Breast epithelium (tissue), 4 donors: Measurements from ENCODE around the gene IMPG2. TPM values are rescaled to one million over a fixed set of nuclear protein-coding genes. Genes with fewer than 3 reads are reported as not detected.

Experiments used
- DNase-seq, 2 donors: peaks; one replicate each; pipeline ENCODE4 v3.0.0-alpha.2; 2019; ENCODE audit warnings: low spot score in 2 of 2
- H3K27ac ChIP-seq, 2 donors: fragments of 200-600 bp; sonication (generic) in 1 of 2; one replicate each; pipeline ENCODE4 v1.5.1; 2016 to 2019; ENCODE audit warnings: mild to moderate bottlenecking in 1 of 2
- H3K27me3 ChIP-seq, 2 donors: fragments of 200-600 bp; sonication (generic) in 1 of 2; one replicate each; pipeline versions ENCODE4 v1.5.1 to v1.6.0; 2017 to 2019; ENCODE audit warnings: control low read depth in 1 of 2, mild to moderate bottlenecking in 1 of 2
- H3K36me3 ChIP-seq: fragments of 200-600 bp; one replicate; pipeline ENCODE4 v1.5.1; 2019
- H3K4me1 ChIP-seq, 2 donors: fragments of 200-600 bp; sonication (generic); one replicate each; pipeline ENCODE4 v1.5.1; 2016 to 2019; ENCODE audit warnings: control low read depth in 1 of 2
- H3K4me3 ChIP-seq, 3 donors: fragments of 200-600 bp; sonication (generic); 1 replicate in 2 of 3; 2 replicates in 1 of 3; pipeline ENCODE4 v1.5.1; 2016 to 2019; ENCODE audit warnings: mild to moderate bottlenecking in 3 of 3, moderate library complexity in 2 of 3
- H3K9me3 ChIP-seq, 2 donors: fragments of 200-600 bp; sonication (generic) in 1 of 2; one replicate each; pipeline ENCODE4 v1.5.1; 2016 to 2019; ENCODE audit warnings: control low read depth in 1 of 2
- POLR2A ChIP-seq: fragments of 450-650 bp; IDR thresholded peaks from one replicate; pipeline ENCODE4 v1.6.1; 2016; ENCODE audit warnings: antibody characterized with exemption, mild to moderate bottlenecking, moderate library complexity
- POLR2AphosphoS5 ChIP-seq, 3 donors: sonication (generic); formaldehyde crosslinking; IDR thresholded peaks; one replicate each; pipeline ENCODE4 v1.6.1; 2017; ENCODE audit warnings: antibody characterized with exemption in 3 of 3
- intact Hi-C: fragments of 100-400 bp; cut with DNase I; formaldehyde crosslinking; loops from one replicate; pipeline ENCODE4 v1.15.1; 2023; ENCODE audit warnings: low total_unique reads
- total RNA-seq, 3 donors: library from RNA; depleted of rRNA; stranded (reverse); fragments of >200 nt; gene quantifications; one replicate each; pipeline ENCODE4 v1.1.0, GENCODE V29; 2016
- TF ChIP-seq, protein P1 (sequence below), 3 donors: fragments of 450-650 bp; IDR thresholded peaks; one replicate each; pipeline ENCODE4 v1.5.1; 2016 to 2017; ENCODE audit warnings: antibody characterized with exemption in 3 of 3, mild to moderate bottlenecking in 3 of 3, moderate library complexity in 3 of 3

The IMPG2 gene
- total RNA-seq, 3 donors from 2014 or later: 0.15 to 0.33 (median 0.32) TPM

GRCh38 chr3:101202640-101203039 is 117.7 kb downstream of the IMPG2 start:
- intact Hi-C loops: no loop called here
- Histone ChIP-seq H3K36me3 (no peaks in the 10 kb centered on the region), H3K27ac (peak overlapping the region; percentile 50 to 57), H3K27me3 (no peaks in the 10 kb centered on the region), H3K4me3 (no peak overlapping the region), H3K4me1 (no peaks in the 10 kb centered on the region), H3K9me3 (no peaks in the 10 kb centered on the region)
- TF ChIP-seq POLR2AphosphoS5 (IDR thresholded peaks at IDR 0.05): no peak
- no peak for TF ChIP-seq POLR2A
- TF ChIP-seq, protein P1, sequence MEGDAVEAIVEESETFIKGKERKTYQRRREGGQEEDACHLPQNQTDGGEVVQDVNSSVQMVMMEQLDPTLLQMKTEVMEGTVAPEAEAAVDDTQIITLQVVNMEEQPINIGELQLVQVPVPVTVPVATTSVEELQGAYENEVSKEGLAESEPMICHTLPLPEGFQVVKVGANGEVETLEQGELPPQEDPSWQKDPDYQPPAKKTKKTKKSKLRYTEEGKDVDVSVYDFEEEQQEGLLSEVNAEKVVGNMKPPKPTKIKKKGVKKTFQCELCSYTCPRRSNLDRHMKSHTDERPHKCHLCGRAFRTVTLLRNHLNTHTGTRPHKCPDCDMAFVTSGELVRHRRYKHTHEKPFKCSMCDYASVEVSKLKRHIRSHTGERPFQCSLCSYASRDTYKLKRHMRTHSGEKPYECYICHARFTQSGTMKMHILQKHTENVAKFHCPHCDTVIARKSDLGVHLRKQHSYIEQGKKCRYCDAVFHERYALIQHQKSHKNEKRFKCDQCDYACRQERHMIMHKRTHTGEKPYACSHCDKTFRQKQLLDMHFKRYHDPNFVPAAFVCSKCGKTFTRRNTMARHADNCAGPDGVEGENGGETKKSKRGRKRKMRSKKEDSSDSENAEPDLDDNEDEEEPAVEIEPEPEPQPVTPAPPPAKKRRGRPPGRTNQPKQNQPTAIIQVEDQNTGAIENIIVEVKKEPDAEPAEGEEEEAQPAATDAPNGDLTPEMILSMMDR (IDR thresholded peaks at IDR 0.05): no peak
- DNase-seq: no peak

DNA sequence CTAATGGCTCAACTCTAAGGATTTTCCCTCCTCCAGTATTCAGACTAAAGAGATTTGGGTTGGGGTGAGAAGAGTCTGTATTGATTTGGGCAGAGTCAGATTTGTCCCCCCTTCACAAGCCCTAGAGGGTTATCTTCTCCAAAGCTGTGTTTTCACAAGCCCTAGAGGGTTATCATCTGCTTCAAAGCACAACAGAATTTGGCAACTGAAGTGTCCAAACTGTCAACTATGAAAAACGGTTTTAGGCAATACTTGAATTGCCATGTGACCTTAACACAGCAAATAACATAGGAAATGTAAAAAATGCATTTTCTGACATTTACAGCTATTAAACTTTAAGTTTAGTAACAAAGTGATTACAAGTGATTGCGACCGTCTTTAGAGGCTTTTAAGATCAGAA is 119.9 kb downstream of the IMPG2 start:
- Histone ChIP-seq H3K4me1 (no peaks in the 10 kb centered on the region), H3K27me3 (no peaks in the 10 kb centered on the region), H3K36me3 (no peaks in the 10 kb centered on the region), H3K9me3 (no peaks in the 10 kb centered on the region), H3K4me3 (no peak overlapping the region), H3K27ac (no peak overlapping the region)
- intact Hi-C loops: no loop called here
- no peak for TF ChIP-seq POLR2AphosphoS5 (IDR thresholded peaks at IDR 0.05)
- no peak for TF ChIP-seq POLR2A
- TF ChIP-seq, protein P1 (IDR thresholded peaks at IDR 0.05): no peak
- no peak for DNase-seq

DNA sequence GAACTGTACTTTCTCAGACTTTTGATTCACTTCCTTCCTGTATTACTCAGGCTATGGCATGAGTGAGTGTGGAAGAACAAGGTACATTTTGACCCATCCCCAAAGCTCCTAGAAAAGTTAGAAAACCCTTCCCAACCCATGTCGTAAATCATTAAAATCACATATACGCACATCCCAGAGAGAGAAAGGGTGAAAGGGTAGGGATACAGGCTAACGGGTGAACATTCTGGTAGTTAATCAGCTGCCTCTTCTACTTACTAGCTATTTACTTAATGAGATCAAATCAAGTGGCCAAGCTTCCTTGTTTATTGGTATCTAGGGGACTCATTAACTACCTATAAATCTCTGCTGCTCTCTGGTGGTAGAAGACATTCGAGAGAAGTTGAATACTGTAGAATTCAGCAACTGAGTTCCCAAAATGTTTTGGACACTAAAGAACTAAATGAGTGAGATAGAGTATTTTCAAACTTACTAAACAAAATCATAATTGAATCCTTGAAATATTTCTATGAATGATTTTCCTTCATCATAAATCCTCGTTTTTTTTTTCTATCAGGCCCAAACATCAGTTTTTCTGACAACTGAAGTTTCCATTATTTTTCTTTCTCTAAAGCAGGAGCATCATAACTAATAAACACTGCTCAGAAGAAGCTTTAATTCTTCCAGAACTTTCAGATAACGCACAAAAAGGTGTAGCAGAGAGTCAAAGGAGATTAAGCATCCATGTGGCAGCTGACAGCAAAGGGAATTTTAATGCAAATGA is 124.2 kb downstream of the IMPG2 start:
- no peak for TF ChIP-seq POLR2AphosphoS5 (IDR thresholded peaks at IDR 0.05)
- no peak for TF ChIP-seq POLR2A
- TF ChIP-seq, protein P1 (IDR thresholded peaks at IDR 0.05): peak in 2 of 3 donors; percentile 56 to 66
- no peaks in the 10 kb centered on the region for H3K27me3 ChIP-seq
- no peak overlapping the region for H3K4me3 ChIP-seq
- H3K9me3 ChIP-seq: no peaks in the 10 kb centered on the region
- intact Hi-C loops: no loop called here
- no peak overlapping the region for H3K27ac ChIP-seq
- no peaks in the 10 kb centered on the region for H3K4me1 ChIP-seq
- H3K36me3 ChIP-seq: no peaks in the 10 kb centered on the region
- DNase-seq: no peak

GRCh38 chr3:101194392-101194791 is 126.0 kb downstream of the IMPG2 start:
- intact Hi-C loops: no loop called here

DNA sequence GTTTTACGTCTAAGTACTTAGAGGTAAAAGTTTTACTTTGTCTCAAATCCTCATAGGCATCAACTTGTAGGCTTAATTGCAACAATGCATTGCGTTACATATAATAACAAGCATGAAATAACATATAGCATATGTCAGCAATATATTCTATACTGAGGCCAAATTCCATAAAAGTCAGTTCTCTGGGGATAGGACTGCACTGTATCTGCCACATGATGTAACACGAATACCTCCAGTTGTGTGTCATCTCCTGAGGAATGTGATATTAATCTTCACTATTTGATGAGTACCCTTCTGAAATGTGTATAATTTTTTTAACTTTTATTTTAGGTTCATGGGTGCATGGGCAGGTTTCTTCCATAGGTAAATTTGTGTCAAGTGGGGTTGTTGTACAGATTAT is 126.4 kb downstream of the IMPG2 start:
- DNase-seq: no peak
- Histone ChIP-seq H3K4me3 (no peak overlapping the region), H3K9me3 (no peaks in the 10 kb centered on the region), H3K27ac (no peak overlapping the region), H3K4me1 (no peaks in the 10 kb centered on the region), H3K36me3 (no peaks in the 10 kb centered on the region), H3K27me3 (no peaks in the 10 kb centered on the region)
- intact Hi-C loops: no loop called here
- TF ChIP-seq POLR2A: no peak
- no peak for TF ChIP-seq POLR2AphosphoS5 (IDR thresholded peaks at IDR 0.05)
- TF ChIP-seq, protein P1 (IDR thresholded peaks at IDR 0.05): no peak

More at GRCh38 chr3:101194392-101194791, 126.0 kb downstream of the IMPG2 start:
- TF ChIP-seq POLR2AphosphoS5 (IDR thresholded peaks at IDR 0.05) (no peak), POLR2A (no peak)
- TF ChIP-seq, protein P1 (IDR thresholded peaks at IDR 0.05): no peak
- Histone ChIP-seq H3K27me3 (no peaks in the 10 kb centered on the region), H3K4me1 (no peaks in the 10 kb centered on the region), H3K9me3 (no peaks in the 10 kb centered on the region), H3K4me3 (no peak overlapping the region), H3K36me3 (no peaks in the 10 kb centered on the region), H3K27ac (no peak overlapping the region)
- DNase-seq: no peak
